NCI-H526 (cell line): ENCODE results near the gene VSIR.
A peak's percentile ranks its signal among the peaks of the same experiment; 100 is the strongest.

Experiments
- DNase-seq, 2 experiments: peaks; one replicate each; lab custom pipeline; 2025; lab: John Stamatoyannopoulos, UW

VSIR gene

DNA sequence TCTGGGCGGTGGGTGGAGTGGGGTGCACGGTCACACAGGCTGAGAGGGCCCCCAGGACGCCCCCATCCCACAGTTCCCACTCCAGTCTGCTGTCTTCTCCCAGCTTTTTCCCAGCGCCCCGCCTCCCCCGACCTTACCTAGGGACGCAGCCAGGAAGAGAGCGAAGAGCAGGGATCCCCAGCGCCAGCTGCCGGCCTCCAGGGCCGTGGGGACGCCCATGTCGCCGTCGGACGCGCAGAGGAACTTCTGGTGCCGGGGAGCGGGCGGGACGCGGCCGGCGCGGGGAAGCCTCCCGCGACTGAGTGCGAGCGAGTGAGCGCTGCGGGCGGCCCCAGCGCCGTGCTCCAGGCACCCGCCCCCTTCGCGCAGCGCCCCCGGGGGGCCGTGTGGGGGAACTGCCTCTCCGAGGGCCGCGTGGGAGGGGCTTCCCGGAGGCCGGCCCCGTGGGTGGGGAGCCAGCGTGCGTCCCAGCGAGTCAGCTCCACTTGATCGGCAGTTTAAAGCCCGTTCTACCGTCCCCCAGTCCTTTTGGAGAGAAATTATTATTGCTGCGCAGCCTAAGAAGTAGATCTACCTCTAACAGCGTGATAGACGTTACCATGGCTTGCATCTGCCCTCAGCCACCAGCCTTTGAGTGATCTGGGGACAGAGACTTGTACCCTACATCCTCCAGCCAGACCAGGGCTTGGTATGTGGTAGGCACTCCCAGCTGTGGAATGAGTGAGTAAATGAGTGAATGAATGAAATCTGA, at the start of gene VSIR:
TSS of gene VSIR (minus strand) at position 300 of the 751 bp plus-strand sequence. CDS start at position 219, 81 bp downstream.
- peak; percentile 33 to 73 for DNase-seq

DNA sequence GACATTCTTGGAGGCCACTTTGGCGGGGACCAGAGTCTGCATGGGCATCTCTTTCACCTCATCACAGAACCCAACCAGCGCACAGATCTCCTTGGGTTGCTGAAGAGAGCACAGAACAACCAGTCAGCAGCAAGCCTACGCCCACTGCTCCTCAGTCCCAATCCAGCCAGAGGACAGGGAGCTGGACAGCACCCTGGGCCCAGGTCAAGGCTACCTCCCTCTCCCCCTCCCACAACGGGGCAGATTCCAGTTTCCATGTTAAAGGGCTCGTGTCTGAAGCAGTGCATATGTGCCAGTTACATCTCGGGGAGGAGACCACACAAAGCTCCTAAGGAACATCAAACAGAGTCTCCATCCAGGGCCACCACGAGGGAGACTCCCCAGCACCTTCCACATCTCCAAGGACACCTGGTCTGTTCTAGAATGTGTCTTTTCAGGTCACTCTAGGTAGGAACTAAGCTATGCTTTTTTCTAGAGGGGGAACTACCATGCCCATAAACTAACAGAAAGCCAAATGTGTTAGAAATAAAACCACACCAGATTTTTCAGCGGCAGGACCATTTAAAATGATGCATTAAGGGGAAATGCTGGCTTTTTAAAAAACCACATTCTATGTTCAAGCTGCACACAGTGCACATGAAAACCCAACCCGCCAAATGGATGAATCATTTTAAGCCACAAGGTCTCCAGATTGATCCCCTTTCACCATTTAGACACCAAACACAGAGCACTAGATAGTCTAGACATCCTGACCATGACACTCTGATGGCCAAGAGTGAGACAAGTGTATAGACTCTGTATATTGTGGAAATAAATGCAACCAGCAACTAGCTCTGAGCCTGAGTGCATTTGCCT, 48.8 kb upstream of the VSIR start:
- no peak for DNase-seq

DNA sequence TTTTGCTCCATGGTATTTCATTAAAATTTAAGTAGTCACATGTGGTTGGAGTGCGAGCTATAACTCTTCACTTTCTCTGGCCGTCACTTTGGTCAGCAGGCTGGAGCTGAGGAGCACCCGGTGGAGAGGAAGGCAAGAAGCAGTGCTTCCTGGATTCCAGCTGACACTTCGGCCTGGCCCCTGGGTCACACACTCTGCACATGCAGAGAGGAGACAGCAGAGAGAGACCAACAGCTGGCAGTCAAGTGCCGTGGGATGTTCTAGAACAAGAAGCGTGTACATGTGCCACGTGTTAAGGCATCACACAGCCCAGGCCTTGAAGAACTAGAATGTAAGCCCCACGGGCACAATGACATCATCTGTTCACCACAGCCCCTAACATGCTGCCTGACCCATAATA, 47.6 kb upstream of the VSIR start:
- no peak for DNase-seq

DNA sequence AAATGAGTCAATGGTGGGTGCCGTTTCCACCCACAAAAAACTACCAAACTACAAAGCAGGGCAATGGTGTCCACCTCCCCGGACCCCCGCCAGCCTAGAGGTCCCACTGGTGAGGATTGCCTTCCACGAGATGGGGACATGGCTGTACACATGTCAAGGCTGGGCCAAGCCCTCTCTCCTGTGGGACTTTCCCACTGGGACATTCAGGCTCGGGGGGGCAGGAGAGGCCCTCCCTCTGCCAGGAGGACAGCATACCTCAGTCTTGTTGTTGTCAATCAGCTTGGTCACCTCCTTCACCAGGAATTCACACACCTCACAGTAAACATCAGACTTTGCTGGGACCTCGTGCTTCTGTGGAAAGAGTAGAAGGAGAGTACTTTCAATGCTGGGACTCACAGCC, 46.7 kb upstream of the VSIR start:
- DNase-seq = no peak

- DNase-seq = no peak
These were observed 46.1 kb upstream of the VSIR start for GRCh38 chr10:71819441-71819861.

GRCh38 chr10:71818674-71819260, 45.4 kb upstream of the VSIR start:
- DNase-seq = no peak

- no peak for DNase-seq
These were observed 44.7 kb upstream of the VSIR start for GRCh38 chr10:71817831-71818655.

DNA sequence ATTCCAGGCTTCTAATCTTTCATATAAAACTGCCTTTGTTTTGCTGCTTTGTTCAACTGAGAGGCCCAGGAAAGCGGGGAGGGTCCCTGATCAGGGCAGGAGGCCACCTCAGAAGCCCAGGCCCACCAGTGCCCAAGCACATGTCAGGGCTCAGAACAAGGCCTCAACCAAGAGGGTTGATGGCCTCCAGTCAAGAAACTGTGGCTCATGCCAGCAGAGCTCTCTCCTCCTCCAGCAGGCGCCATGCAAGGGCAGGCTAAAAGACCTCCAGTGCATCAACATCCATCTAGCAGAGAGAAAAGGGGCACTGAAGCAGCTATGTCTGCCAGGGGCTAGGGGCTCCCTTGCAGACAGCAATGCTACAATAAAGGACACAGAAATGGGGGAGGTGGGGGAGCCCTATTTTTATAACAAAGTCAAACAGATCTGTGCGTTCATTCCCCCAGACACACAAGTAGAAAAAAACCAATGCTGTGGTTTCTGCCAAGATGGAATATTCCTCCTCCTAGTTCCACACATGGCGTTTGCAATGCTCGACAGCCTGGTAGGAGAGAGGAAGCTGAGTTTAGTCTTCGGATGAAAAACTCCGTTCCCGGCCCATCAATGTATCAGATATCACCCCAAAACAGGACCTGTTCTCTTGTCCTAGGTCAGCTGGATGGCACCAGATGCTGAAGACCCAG, 43.8 kb upstream of the VSIR start:
- no peak for DNase-seq

DNA sequence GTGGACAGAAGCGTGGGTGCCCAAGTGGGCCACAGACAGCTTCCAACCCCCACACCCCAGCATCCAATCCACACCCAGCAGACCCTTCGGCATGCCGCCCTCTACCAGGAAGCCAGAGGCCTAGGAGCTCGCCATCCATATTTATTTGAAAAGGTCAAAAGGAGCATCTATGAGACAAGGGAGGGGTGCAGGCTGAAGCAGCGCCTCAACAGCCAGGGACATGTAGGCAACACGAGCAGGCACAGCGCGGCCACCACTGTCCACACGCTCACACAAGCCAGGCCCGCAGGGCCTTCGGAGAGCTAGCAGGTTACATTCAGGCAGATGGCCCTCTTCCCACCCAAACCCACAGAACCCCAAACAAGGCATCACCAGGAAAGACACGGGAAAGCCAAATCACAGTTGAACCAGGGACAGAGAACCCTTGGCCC, 43.1 kb upstream of the VSIR start:
- DNase-seq = no peak

DNA sequence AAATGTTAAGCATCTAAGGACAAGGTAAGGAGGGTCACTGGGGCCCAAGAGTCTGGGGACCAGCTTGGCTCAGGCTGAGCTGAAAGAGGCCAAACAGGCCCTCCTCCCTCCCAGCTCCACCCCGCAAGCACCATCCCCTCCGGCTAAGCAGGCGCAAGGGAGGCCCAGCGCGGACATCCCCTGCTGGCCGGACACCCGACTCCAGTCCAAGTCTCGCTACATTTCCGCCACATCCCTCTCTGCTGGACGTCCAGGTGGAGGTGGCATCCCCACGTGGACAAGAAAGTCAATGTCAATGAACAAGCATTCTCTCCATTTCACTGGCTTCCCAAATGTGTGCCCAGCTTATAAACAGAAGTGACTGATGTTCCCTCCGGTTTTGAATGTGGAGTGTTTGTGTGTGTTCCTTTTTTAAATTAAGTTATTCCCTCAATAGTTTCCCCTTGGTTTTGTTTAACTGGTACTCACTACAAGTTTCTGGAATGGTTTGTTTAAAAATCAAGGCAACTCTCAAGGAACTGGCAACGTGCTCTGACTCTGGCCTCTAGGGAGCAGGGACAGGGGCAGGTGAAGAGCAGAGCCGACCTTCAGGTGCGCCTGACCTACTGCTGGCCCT, 42.3 kb upstream of the VSIR start:
- no peak for DNase-seq

DNA sequence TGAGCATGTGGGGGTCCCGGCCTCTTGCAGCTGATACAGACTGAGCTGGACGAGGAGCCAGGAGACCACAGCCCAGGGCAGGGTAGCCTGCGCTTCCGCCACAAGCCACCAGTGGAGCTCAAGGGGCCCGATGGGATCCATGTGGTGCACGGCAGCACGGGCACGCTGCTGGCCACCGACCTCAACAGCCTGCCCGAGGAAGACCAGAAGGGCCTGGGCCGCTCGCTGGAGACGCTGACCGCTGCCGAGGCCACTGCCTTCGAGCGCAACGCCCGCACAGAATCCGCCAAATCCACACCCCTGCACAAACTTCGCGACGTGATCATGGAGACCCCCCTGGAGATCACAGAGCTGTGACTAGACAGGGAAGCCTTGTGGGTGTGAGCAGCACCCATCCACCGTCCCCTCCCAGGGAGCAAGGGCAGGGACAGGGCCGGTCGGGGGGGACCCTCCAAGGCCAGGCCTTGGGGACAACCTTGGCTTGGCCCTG, 41.6 kb upstream of the VSIR start:
- DNase-seq = no peak

DNA sequence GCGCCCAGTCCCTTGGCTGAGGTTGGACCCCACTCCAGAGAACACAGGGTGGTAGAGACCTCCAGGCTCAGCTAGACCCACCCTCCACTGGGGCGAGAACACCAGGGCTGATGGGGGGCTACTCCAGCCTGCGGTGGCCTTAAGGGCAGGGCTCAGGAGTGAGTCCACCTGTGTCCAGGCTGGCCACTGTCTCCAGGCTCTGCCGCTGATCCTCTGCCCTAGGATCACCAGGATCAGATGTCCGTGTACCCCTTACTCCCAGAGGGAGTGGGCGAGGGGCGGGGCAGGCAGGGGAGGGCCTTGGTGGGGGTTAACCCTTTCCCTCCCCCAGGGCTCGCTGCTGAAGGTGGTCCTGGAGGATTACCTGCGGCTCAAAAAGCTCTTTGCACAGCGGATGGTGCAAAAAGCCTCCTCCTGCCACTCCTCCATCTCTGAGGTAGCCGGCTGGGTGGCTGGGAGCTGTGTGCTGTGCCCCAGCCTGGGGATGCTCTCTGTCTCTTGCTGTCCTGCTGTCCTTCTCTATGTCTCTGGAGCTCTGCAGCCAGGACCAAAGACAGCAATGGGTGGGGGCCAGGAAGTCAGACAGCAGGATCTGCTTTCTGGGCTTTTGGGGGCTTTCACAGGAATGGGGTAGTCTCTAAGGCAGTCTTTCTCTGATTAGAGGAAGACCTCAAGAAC, 39.7 kb upstream of the VSIR start:
- DNase-seq = no peak

- DNase-seq = peak in 1 of 2 experiments; percentile 61
These were observed 38.9 kb upstream of the VSIR start for GRCh38 chr10:71812016-71812912.

DNA sequence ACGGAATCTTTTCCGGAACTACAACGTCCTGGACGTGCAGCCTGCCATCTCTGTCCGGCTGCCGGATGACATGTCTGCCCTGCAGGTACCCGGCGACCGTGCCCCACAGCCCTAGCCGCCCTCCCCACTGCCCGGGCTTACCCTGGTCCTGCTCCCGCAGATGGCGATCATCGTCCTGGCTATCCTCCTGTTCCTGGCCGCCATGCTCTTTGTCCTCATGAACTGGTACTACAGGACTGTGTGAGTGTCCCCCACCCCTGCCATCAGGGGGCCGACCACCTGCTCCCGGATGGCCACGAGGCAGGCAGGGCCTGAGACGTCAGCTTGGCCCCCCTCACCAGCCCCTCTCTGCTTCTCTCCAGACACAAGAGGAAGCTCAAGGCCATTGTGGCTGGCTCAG, 38.0 kb upstream of the VSIR start:
- DNase-seq = no peak

GRCh38 chr10:71810048-71810750, 36.9 kb upstream of the VSIR start:
- no peak for DNase-seq

GRCh38 chr10:71809628-71810027, 36.3 kb upstream of the VSIR start:
- no peak for DNase-seq

DNA sequence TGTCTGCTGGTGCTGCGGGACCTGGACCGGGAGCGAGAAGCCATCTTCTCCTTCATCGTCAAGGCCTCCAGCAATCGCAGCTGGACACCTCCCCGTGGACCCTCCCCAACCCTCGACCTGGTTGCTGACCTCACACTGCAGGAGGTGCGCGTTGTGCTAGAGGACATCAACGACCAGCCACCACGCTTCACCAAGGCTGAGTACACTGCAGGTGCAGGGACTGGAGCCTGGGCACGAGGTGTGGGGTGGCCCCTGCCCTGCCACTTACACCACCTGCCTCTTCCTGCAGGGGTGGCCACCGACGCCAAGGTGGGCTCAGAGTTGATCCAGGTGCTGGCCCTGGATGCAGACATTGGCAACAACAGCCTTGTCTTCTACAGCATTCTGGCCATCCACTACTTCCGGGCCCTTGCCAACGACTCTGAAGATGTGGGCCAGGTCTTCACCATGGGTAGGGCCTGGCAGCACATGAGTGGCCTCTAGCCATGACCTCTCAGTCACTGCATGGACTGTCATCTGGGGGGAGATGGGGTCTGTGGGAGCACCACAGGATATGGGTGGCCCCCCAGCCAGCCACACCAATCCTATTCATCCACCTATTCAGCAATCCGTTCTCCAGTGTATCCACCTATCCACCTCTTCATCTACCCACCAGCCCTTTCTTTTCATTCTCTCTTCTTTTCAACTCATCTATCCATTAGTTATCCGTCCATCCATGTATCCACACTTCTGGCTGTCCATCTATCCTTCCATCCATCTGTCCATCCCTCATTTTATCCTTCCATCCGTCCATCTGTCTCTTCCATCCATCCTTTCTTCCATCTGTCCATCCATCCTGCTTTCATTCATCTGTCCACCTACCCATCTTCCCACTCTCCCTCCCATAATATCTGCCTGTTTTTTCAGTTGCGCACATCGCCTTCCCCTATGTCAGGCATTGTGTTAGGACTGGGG, 34.5 kb upstream of the VSIR start:
- DNase-seq = no peak
